Measurements from ENCODE around the gene CLSTN3. TPM values are rescaled to one million over a fixed set of nuclear protein-coding genes. Genes with fewer than 3 reads are reported as not detected.

CLSTN3 gene
- total RNA-seq, 1 donor from 2014 or later, result 19.9 TPM

DNA sequence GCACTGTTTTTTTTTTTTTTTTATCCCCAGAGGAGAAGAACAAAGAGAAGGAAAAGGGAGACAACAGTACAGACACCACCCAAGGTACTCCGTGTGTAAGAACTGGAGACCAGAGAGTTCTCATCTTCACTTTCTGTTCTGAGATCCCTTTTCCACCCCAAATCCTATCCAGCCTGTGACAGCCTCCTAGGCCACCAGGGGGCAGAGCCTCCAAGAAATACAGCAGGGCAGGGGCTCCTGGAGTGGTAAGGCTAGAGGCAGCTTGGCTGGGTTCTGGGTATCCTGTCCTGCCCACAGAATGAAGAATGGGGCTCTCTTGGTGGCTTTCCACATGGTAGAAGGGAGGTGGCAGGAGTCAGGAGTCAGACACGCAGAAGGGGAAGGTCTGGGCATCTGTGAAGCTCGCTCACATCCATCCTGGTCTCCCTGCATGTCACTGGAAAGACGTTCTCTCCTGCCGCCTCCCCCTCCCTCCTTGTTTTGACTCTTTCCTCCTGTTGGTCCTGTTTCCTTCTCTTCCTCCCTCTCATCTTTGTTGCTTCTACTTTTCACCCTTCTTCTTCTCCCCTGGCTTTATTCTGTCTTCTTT, 12.0 kb downstream of the CLSTN3 start:
- Mint-ChIP-seq H3K4me3 (ENCODE audit: unreplicated experiment) (no peak overlapping the region), H3K27ac (ENCODE audit: unreplicated experiment) (no peak overlapping the region), H3K9me3 (ENCODE audit: low read depth) (peaks cover 5% of the 10 kb centered on the region), H3K27me3 (ENCODE audit: low read depth) (no peaks in the 10 kb centered on the region), H3K36me3 (ENCODE audit: low read depth) (peaks cover 33% of the 10 kb centered on the region), H3K4me1 (ENCODE audit: low read depth) (no peaks in the 10 kb centered on the region)
- peak; percentile 30 for DNase-seq (ENCODE audit: low spot score)
- TF ChIP-seq CTCF (IDR thresholded peaks at IDR 0.05), result peak; percentile 76

DNA sequence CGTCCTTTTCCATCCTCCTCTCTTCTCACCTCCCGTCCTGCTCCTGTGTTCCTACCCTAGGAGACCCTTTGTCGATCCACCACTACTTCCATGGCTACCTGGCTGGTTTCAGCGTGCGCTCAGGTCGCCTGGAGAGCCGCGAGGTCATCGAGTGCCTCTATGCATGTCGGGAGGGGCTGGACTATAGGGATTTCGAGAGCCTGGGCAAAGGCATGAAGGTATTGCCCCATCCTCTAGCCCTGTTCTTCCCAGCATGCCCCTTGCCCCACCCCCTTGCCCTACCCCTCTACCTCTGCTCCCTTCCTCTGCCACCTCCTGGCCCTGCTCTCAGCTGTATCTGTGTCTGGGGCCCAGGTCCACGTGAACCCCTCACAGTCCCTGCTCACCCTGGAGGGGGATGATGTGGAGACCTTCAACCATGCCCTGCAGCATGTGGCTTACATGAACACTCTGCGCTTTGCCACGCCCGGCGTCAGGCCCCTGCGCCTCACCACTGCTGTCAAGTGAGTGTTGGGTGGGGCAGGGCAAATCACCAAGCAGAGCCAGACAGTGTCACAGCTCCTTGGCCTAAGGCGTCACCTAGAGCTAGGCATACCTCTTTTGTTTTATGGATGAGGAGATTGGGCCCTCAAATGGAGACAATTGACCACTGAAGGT, 12.8 kb downstream of the CLSTN3 start:
- Mint-ChIP-seq H3K4me3 (ENCODE audit: unreplicated experiment) (no peak overlapping the region), H3K27me3 (ENCODE audit: low read depth) (no peaks in the 10 kb centered on the region), H3K36me3 (ENCODE audit: low read depth) (peaks cover 31% of the 10 kb centered on the region), H3K9me3 (ENCODE audit: low read depth) (peaks cover 5% of the 10 kb centered on the region), H3K4me1 (ENCODE audit: low read depth) (no peaks in the 10 kb centered on the region), H3K27ac (ENCODE audit: unreplicated experiment) (no peak overlapping the region)
- TF ChIP-seq CTCF (IDR thresholded peaks at IDR 0.05), result no peak
- DNase-seq (ENCODE audit: low spot score), result peak; percentile 72

DNA sequence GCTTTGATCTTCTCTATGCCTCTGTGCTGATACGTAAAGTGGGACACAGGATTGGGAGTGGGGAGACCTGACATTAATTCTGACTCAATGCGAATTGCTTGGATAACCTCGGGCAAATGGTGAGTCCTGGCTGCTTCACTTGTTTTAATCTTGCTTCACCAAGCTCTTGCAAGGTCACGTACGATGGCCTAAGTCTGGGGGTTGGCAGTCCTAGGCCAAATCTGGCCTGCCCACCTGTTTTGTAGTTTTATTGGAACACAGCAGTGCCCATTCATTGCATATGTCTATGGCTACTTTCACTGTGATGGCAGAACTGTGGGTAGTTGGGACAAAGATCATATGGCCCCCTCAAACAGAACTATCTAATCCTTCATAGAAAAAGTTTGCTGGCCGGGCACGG, 13.4 kb downstream of the CLSTN3 start:
- Mint-ChIP-seq H3K4me3 (ENCODE audit: unreplicated experiment) (no peak overlapping the region), H3K27ac (ENCODE audit: unreplicated experiment) (no peak overlapping the region), H3K9me3 (ENCODE audit: low read depth) (peaks cover 5% of the 10 kb centered on the region), H3K27me3 (ENCODE audit: low read depth) (no peaks in the 10 kb centered on the region), H3K36me3 (ENCODE audit: low read depth) (peaks cover 32% of the 10 kb centered on the region), H3K4me1 (ENCODE audit: low read depth) (no peaks in the 10 kb centered on the region)
- TF ChIP-seq CTCF (IDR thresholded peaks at IDR 0.05), result no peak
- DNase-seq (ENCODE audit: low spot score), result no peak

GRCh38 chr12:7144414-7145120, 14.4 kb downstream of the CLSTN3 start:
- no peak overlapping the region for H3K4me3 Mint-ChIP-seq (ENCODE audit: unreplicated experiment)

More at GRCh38 chr12:7144414-7145120, 14.4 kb downstream of the CLSTN3 start:
- no peak overlapping the region for H3K27ac Mint-ChIP-seq (ENCODE audit: unreplicated experiment)
- peak; percentile 20 for DNase-seq (ENCODE audit: low spot score)
- peak; percentile 85 for TF ChIP-seq CTCF (IDR thresholded peaks at IDR 0.05)
- peaks cover 5% of the 10 kb centered on the region for H3K9me3 Mint-ChIP-seq (ENCODE audit: low read depth)
- peaks cover 35% of the 10 kb centered on the region for H3K36me3 Mint-ChIP-seq (ENCODE audit: low read depth)
- no peaks in the 10 kb centered on the region for H3K4me1 Mint-ChIP-seq (ENCODE audit: low read depth)
- H3K27me3 Mint-ChIP-seq (ENCODE audit: low read depth), result no peaks in the 10 kb centered on the region
